ENCODE results near the gene KCNQ1. TPM values are rescaled to one million over a fixed set of nuclear protein-coding genes. Genes with fewer than 3 reads are reported as not detected.

KCNQ1 gene
- total RNA-seq, 1 donor from 2014 or later: 3.4 TPM

GRCh38 chr11:2694495-2694894, 249.7 kb downstream of the KCNQ1 start:
- H3K36me3 Mint-ChIP-seq (ENCODE audit: low read depth): peaks cover 5% of the 10 kb centered on the region
- no peaks in the 10 kb centered on the region for H3K9me3 Mint-ChIP-seq
- H3K27ac Mint-ChIP-seq: no peak overlapping the region
- no peak overlapping the region for H3K4me3 Mint-ChIP-seq (ENCODE audit: low read depth)
- intact Hi-C loops (cut with micrococcal nuclease): loop anchor here (5.0 kb wide), 1 partner anchor 193 kb away; the partner anchor contains the start of gene CDKN1C
- no peaks in the 10 kb centered on the region for H3K27me3 Mint-ChIP-seq (ENCODE audit: low read depth)
- peaks cover 6% of the 10 kb centered on the region for H3K4me1 Mint-ChIP-seq (ENCODE audit: low read depth)
- DNase-seq (ENCODE audit: low spot score): no peak

- Mint-ChIP-seq H3K27ac (no peak overlapping the region), H3K4me1 (ENCODE audit: low read depth) (peaks cover 6% of the 10 kb centered on the region), H3K4me3 (ENCODE audit: low read depth) (no peak overlapping the region), H3K9me3 (no peaks in the 10 kb centered on the region), H3K36me3 (ENCODE audit: low read depth) (peaks cover 5% of the 10 kb centered on the region), H3K27me3 (ENCODE audit: low read depth) (no peaks in the 10 kb centered on the region)
- no peak for DNase-seq (ENCODE audit: low spot score)
- intact Hi-C loops (cut with micrococcal nuclease): loop anchor here (5.0 kb wide), 1 partner anchor 192 kb away; the partner anchor contains the start of gene CDKN1C
These were observed 250.5 kb downstream of the KCNQ1 start for GRCh38 chr11:2694995-2695939.

GRCh38 chr11:2696455-2696854, 251.6 kb downstream of the KCNQ1 start:
- intact Hi-C loops (cut with micrococcal nuclease): no loop called here
- peaks cover 5% of the 10 kb centered on the region for H3K36me3 Mint-ChIP-seq (ENCODE audit: low read depth)
- no peak for DNase-seq (ENCODE audit: low spot score)
- H3K4me3 Mint-ChIP-seq (ENCODE audit: low read depth): no peak overlapping the region
- peaks cover 9% of the 10 kb centered on the region for H3K4me1 Mint-ChIP-seq (ENCODE audit: low read depth)
- H3K27me3 Mint-ChIP-seq (ENCODE audit: low read depth): no peaks in the 10 kb centered on the region
- H3K9me3 Mint-ChIP-seq: no peaks in the 10 kb centered on the region
- H3K27ac Mint-ChIP-seq: no peak overlapping the region

- H3K4me3 Mint-ChIP-seq (ENCODE audit: low read depth): no peak overlapping the region
These were observed 253.1 kb downstream of the KCNQ1 start for GRCh38 chr11:2697866-2698265.

GRCh38 chr11:2698386-2699184, 253.8 kb downstream of the KCNQ1 start:
- Mint-ChIP-seq H3K27ac (no peak overlapping the region), H3K9me3 (no peaks in the 10 kb centered on the region), H3K36me3 (ENCODE audit: low read depth) (peaks cover 5% of the 10 kb centered on the region), H3K4me3 (ENCODE audit: low read depth) (peak overlapping the region; percentile 86), H3K27me3 (ENCODE audit: low read depth) (no peaks in the 10 kb centered on the region), H3K4me1 (ENCODE audit: low read depth) (peaks cover 9% of the 10 kb centered on the region)
- intact Hi-C loops (cut with micrococcal nuclease): no loop called here
- no peak for DNase-seq (ENCODE audit: low spot score)

More at GRCh38 chr11:2697866-2698265, 253.1 kb downstream of the KCNQ1 start:
- Mint-ChIP-seq H3K27me3 (ENCODE audit: low read depth) (no peaks in the 10 kb centered on the region), H3K9me3 (no peaks in the 10 kb centered on the region), H3K36me3 (ENCODE audit: low read depth) (peaks cover 5% of the 10 kb centered on the region), H3K27ac (no peak overlapping the region), H3K4me1 (ENCODE audit: low read depth) (peaks cover 9% of the 10 kb centered on the region)
- no peak for DNase-seq (ENCODE audit: low spot score)
- intact Hi-C loops (cut with micrococcal nuclease): no loop called here

GRCh38 chr11:2699185-2699530, 254.3 kb downstream of the KCNQ1 start:
- Mint-ChIP-seq H3K4me1 (ENCODE audit: low read depth) (peaks cover 9% of the 10 kb centered on the region), H3K36me3 (ENCODE audit: low read depth) (peaks cover 5% of the 10 kb centered on the region), H3K4me3 (ENCODE audit: low read depth) (peak overlapping the region; percentile 86), H3K27me3 (ENCODE audit: low read depth) (no peaks in the 10 kb centered on the region), H3K27ac (peak overlapping the region; percentile 47), H3K9me3 (no peaks in the 10 kb centered on the region)
- no peak for DNase-seq (ENCODE audit: low spot score)
- intact Hi-C loops (cut with micrococcal nuclease): no loop called here

- no peaks in the 10 kb centered on the region for H3K9me3 Mint-ChIP-seq
- peaks cover 5% of the 10 kb centered on the region for H3K36me3 Mint-ChIP-seq (ENCODE audit: low read depth)
- peak within 1 kb of the TSS; percentile 47 for H3K27ac Mint-ChIP-seq
- peaks cover 9% of the 10 kb centered on the region for H3K4me1 Mint-ChIP-seq (ENCODE audit: low read depth)
- DNase-seq (ENCODE audit: low spot score): peak; percentile 85
- peak within 1 kb of the TSS; percentile 86 for H3K4me3 Mint-ChIP-seq (ENCODE audit: low read depth)
- intact Hi-C loops (cut with micrococcal nuclease): no loop called here
- no peaks in the 10 kb centered on the region for H3K27me3 Mint-ChIP-seq (ENCODE audit: low read depth)
These were observed 255.0 kb downstream of the KCNQ1 start, which contains the start of gene KCNQ1OT1 for GRCh38 chr11:2699531-2700414. KCNQ1OT1 (minus strand) TSS chr11:2699994.

GRCh38 chr11:2700415-2701211, 255.8 kb downstream of the KCNQ1 start:
- Mint-ChIP-seq H3K9me3 (peaks cover under 1% of the 10 kb centered on the region), H3K27ac (no peak overlapping the region), H3K27me3 (ENCODE audit: low read depth) (no peaks in the 10 kb centered on the region), H3K4me1 (ENCODE audit: low read depth) (peaks cover 9% of the 10 kb centered on the region), H3K36me3 (ENCODE audit: low read depth) (peaks cover 5% of the 10 kb centered on the region), H3K4me3 (ENCODE audit: low read depth) (peak overlapping the region; percentile 73)
- intact Hi-C loops (cut with micrococcal nuclease): no loop called here
- DNase-seq (ENCODE audit: low spot score): peak; percentile 24

- Mint-ChIP-seq H3K36me3 (ENCODE audit: low read depth) (peaks cover 5% of the 10 kb centered on the region), H3K4me1 (ENCODE audit: low read depth) (peaks cover 9% of the 10 kb centered on the region), H3K27ac (no peak overlapping the region), H3K4me3 (ENCODE audit: low read depth) (peak overlapping the region; percentile 67), H3K9me3 (peaks cover 6% of the 10 kb centered on the region), H3K27me3 (ENCODE audit: low read depth) (no peaks in the 10 kb centered on the region)
- DNase-seq (ENCODE audit: low spot score): no peak
- intact Hi-C loops (cut with micrococcal nuclease): no loop called here
These were observed 256.4 kb downstream of the KCNQ1 start for GRCh38 chr11:2701230-2701629.

GRCh38 chr11:2701898-2702434, 257.2 kb downstream of the KCNQ1 start:
- Mint-ChIP-seq H3K27ac (no peak overlapping the region), H3K9me3 (peaks cover 6% of the 10 kb centered on the region), H3K4me1 (ENCODE audit: low read depth) (peaks cover 9% of the 10 kb centered on the region), H3K36me3 (ENCODE audit: low read depth) (peaks cover 5% of the 10 kb centered on the region), H3K27me3 (ENCODE audit: low read depth) (no peaks in the 10 kb centered on the region), H3K4me3 (ENCODE audit: low read depth) (no peak overlapping the region)
- DNase-seq (ENCODE audit: low spot score): no peak
- intact Hi-C loops (cut with micrococcal nuclease): no loop called here

- no peak overlapping the region for H3K4me3 Mint-ChIP-seq (ENCODE audit: low read depth)
- intact Hi-C loops (cut with micrococcal nuclease): no loop called here
- peaks cover 6% of the 10 kb centered on the region for H3K9me3 Mint-ChIP-seq
- no peaks in the 10 kb centered on the region for H3K27me3 Mint-ChIP-seq (ENCODE audit: low read depth)
- peaks cover 9% of the 10 kb centered on the region for H3K4me1 Mint-ChIP-seq (ENCODE audit: low read depth)
- no peak overlapping the region for H3K27ac Mint-ChIP-seq
- no peak for DNase-seq (ENCODE audit: low spot score)
- peaks cover 5% of the 10 kb centered on the region for H3K36me3 Mint-ChIP-seq (ENCODE audit: low read depth)
These were observed 258.1 kb downstream of the KCNQ1 start for GRCh38 chr11:2702771-2703362.
